Gastroesophageal sphincter (tissue), 3 donors: ENCODE results near the gene GUCA2B.

ENCODE experiments used
- POLR2AphosphoS5 ChIP-seq: sonication (generic); formaldehyde crosslinking; IDR thresholded peaks from one replicate; pipeline ENCODE4 v1.6.1; 2017; ENCODE audit warnings: antibody characterized with exemption
- TF ChIP-seq, protein P1 (sequence below), 4 experiments: fragments of 200-600 bp in 2 of 4; fragments of 450-650 bp in 2 of 4; sonication (generic) in 1 of 4; IDR thresholded peaks; one replicate each; pipeline ENCODE4 v1.5.1; 2017 to 2019; ENCODE audit warnings: antibody characterized with exemption in 4 of 4, mild to moderate bottlenecking in 2 of 4, moderate library complexity in 2 of 4

DNA sequence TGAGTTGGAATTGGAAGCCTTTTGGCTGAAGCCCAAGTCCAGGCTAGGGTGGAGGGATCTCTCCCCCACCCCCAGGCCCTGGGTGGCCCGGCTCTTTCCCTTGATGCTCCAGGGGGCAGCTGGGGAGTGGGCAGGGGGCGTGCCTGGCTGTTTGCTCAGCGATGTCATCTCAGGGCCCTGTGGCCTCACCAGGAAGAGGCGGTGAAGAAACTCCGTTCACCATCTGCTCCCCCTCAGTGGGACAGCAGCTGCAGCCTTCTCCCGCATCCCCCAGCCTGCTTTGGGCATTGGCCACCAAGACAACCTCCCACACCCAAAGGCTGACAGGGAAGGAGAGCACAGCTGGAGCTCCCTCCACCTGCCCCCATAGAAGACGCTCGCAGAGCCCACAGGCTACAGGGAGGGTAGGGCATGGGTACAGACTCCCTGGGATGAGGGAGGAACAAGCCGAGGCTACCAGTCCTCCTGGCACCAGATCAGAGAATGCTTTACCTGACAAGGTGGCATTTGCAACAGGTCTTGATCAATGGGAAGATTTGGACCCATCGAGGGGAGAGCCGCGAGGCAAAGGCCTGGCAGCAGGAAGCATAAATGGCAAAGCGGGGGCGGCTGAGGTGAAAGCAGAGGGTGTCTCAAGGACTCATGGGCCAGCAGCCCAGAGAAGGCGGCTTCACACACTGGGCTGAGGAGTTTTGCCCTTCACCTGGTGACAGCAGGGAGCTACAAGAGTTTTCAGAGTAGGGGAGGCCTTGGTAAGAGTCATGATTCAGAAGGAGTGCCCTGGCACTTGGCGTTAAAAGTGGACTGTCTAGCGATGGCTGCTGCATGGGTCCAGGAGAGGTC lies 17.8 kb downstream of the GUCA2B start:
- TF ChIP-seq POLR2AphosphoS5: no peak
- TF ChIP-seq, protein P1, sequence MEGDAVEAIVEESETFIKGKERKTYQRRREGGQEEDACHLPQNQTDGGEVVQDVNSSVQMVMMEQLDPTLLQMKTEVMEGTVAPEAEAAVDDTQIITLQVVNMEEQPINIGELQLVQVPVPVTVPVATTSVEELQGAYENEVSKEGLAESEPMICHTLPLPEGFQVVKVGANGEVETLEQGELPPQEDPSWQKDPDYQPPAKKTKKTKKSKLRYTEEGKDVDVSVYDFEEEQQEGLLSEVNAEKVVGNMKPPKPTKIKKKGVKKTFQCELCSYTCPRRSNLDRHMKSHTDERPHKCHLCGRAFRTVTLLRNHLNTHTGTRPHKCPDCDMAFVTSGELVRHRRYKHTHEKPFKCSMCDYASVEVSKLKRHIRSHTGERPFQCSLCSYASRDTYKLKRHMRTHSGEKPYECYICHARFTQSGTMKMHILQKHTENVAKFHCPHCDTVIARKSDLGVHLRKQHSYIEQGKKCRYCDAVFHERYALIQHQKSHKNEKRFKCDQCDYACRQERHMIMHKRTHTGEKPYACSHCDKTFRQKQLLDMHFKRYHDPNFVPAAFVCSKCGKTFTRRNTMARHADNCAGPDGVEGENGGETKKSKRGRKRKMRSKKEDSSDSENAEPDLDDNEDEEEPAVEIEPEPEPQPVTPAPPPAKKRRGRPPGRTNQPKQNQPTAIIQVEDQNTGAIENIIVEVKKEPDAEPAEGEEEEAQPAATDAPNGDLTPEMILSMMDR (IDR thresholded peaks at IDR 0.05): no peak
